ENCODE measurements around the gene CCDC148.

- TF ChIP-seq CTCF (IDR thresholded peaks at IDR 0.05 in 4 of 5, conservative IDR thresholded peaks at IDR 0.05 in 1 of 5) (no peak), POLR2A (IDR thresholded peaks at IDR 0.05) (no peak)
These were observed 158.9 kb downstream of the CCDC148 start for GRCh38 chr2:158297606-158298005.
